GM19035 (cell line): ENCODE measurements around the gene NFKBIZ.

ENCODE experiments used
- ATAC-seq: cut with Tn5 transposase; IDR thresholded peaks from one replicate; pipeline ENCODE4 v1.9.1; 2021; ENCODE audit not compliant: unreplicated experiment

NFKBIZ gene

GRCh38 chr3:101848754-101849713, at the start of gene NFKBIZ:
NFKBIZ (plus strand) TSS chr3:101849514; CDS start chr3:101849629, 115 bp downstream.
- ATAC-seq: peak; percentile 78

- no peak for ATAC-seq
Measured at GRCh38 chr3:101801174-101801573, 48.1 kb upstream of the NFKBIZ start.

- ATAC-seq: no peak
Measured at GRCh38 chr3:101802179-101802578, 47.1 kb upstream of the NFKBIZ start.

GRCh38 chr3:101803173-101803782, 46.0 kb upstream of the NFKBIZ start:
- ATAC-seq: peak; percentile 96

GRCh38 chr3:101803939-101804338, 45.4 kb upstream of the NFKBIZ start:
- ATAC-seq: no peak

GRCh38 chr3:101806491-101806890, 42.8 kb upstream of the NFKBIZ start:
- no peak for ATAC-seq

- ATAC-seq: peak; percentile 54
Measured at GRCh38 chr3:101807888-101808287, 41.4 kb upstream of the NFKBIZ start.

- peak; percentile 46 for ATAC-seq
Measured at GRCh38 chr3:101809178-101810021, 39.9 kb upstream of the NFKBIZ start.

GRCh38 chr3:101810022-101810418, 39.3 kb upstream of the NFKBIZ start:
- no peak for ATAC-seq

GRCh38 chr3:101811875-101812274, 37.4 kb upstream of the NFKBIZ start:
- no peak for ATAC-seq

GRCh38 chr3:101812895-101813294, 36.4 kb upstream of the NFKBIZ start:
- ATAC-seq: no peak

- no peak for ATAC-seq
Measured at GRCh38 chr3:101813817-101814440, 35.4 kb upstream of the NFKBIZ start.

GRCh38 chr3:101814835-101815234, 34.5 kb upstream of the NFKBIZ start:
- no peak for ATAC-seq

GRCh38 chr3:101816215-101817149, 32.8 kb upstream of the NFKBIZ start:
- ATAC-seq: no peak

- ATAC-seq: no peak
Measured at GRCh38 chr3:101817992-101818391, 31.3 kb upstream of the NFKBIZ start.

GRCh38 chr3:101819649-101820206, 29.6 kb upstream of the NFKBIZ start:
- ATAC-seq: no peak

- ATAC-seq: no peak
Measured at GRCh38 chr3:101821503-101821902, 27.8 kb upstream of the NFKBIZ start.

- no peak for ATAC-seq
Measured at GRCh38 chr3:101823525-101823924, 25.8 kb upstream of the NFKBIZ start.

- no peak for ATAC-seq
Measured at GRCh38 chr3:101824702-101825101, 24.6 kb upstream of the NFKBIZ start.
